ENCODE measurements around the gene JADE2. TPM values are rescaled to one million over a fixed set of nuclear protein-coding genes. Genes with fewer than 3 reads are reported as not detected.

Gene JADE2
- total and polyA plus RNA-seq, 2 of the 8 experiments (the other 6 are each of a cell fraction or from before 2014, with no cell fraction given), result 19.2 to 55.8 TPM

DNA sequence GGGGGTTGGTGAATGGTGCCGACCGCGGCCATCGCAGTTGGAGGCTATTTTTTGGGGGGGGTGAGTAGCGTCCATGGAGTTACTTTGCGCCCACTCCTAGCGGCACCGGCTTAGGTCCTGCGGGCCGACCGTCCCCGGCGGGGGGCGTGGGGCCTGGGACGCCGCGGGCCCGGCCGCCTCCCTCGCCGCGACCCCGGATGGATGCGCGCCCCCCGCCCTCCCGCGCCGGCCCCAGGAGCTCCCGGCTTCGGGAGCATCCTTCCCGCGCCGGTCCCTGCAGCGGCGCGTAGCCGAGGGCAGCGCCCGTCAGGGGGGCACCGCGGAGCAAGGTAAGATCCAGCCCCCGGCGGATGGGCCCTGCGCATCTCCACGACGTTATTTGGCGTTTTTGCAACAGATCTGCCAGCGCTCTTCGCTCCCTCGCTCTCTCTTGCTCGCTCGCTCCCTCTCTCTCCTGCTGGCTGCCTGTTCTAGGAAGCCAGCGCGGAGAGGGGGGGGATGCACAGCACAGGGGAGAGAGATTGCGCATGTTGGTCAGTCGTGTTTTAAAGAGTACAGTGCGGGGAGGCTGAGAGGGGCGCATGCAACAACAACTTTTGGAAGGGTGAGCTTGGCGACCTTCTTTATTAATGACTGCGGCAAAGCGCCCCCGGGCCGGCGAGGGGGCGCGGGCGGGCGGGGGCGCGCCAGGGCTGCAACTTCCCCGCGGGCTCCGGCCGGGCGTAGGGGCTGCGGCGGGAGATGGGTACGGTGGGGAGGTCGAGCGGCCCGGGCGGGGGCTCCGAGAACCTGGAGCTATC lies 413 bp downstream of the JADE2 start (continued):
- TF ChIP-seq, protein P1, sequence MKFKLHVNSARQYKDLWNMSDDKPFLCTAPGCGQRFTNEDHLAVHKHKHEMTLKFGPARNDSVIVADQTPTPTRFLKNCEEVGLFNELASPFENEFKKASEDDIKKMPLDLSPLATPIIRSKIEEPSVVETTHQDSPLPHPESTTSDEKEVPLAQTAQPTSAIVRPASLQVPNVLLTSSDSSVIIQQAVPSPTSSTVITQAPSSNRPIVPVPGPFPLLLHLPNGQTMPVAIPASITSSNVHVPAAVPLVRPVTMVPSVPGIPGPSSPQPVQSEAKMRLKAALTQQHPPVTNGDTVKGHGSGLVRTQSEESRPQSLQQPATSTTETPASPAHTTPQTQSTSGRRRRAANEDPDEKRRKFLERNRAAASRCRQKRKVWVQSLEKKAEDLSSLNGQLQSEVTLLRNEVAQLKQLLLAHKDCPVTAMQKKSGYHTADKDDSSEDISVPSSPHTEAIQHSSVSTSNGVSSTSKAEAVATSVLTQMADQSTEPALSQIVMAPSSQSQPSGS (IDR thresholded peaks at IDR 0.05; ENCODE audit: low read length), result no peak
- TF ChIP-seq TAF7 (optimal IDR thresholded peaks at IDR 0.05; ENCODE audit: borderline replicate concordance, low read depth, low read length), result peak; percentile 25
- no peak; the same call in 1 of the 2 replicates for TF ChIP-seq EGR1 (IDR thresholded peaks at IDR 0.05; ENCODE audit: borderline replicate concordance, low read depth, low read length)
- TF ChIP-seq PHF8 (conservative IDR thresholded peaks at IDR 0.05; ENCODE audit: low read depth, low read length), result peak; percentile 10; the same call in 1 of the 2 replicates
- no peak for TF ChIP-seq NRF1 (IDR thresholded peaks at IDR 0.05; ENCODE audit: low read depth, low read length)
- TF ChIP-seq USF2 (IDR thresholded peaks at IDR 0.05; ENCODE audit: low read length), result no peak
- TF ChIP-seq TAF1 (IDR thresholded peaks at IDR 0.05; ENCODE audit: low read depth, low read length), result peak; percentile 46; the same call in 1 of the 2 replicates

Data from H1 (cell line).